Stimulated activated CD8-positive, alpha-beta memory T cell treated with anti-CD3 and anti-CD28 coated beads, Interleukin-7, amount 100 ng/mL, for 24 hours (primary cell): Measurements from ENCODE around the gene NDUFB3.
"Not testable (repeated sequence)": the region's sequence is repeated elsewhere in the genome, so short reads cannot be mapped to it uniquely, and the experiment has no call there.

Source experiments
- DNase-seq: peaks from one replicate; pipeline ENCODE4 v3.0.0-alpha.2; 2020; ENCODE audit warnings: low read depth

Gene NDUFB3

DNA sequence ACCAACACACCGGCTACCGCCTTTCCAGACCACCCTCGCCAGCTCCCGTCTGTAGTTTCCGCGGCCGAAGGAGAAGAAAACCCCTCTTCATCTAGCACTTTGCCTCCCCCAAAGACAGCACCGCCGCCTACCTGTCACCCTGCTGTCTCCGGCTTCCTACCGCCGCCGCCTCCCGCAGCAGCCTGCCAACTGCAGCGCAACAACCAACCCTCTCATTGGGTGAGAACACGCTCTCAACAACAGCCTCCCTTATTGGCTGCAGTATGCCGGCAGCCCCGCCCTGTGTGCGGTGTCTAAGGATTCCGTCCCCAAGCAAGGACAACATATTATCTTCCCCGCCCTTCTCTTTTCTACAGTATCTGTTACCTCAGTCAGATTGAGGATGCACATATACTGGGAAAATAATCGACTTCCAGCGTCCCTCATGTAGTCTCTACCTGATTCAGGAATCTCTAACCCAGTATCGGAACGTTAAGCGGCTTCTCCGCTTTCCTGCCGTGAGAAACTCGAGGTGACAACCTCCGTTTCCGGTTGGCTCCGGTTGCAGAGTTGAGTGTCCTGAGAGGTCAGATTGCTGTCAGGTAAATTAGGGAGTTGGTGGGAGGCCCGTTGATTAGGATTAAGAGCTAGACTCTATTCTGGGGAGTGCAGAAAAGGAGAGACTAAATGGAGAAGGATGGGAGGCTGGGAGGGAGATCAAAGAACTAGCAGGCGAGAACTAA lies at the start of gene NDUFB3, which contains the start of gene HYCC2:
Gene NDUFB3 (plus strand): TSS at position 523 of the 722 bp plus-strand sequence. CDS start 6,882 bp downstream, outside the sequence.
Gene HYCC2 (minus strand): TSS at position 193 of the 722 bp plus-strand sequence. CDS start 47,662 bp downstream, outside the sequence.
- peak; percentile 71 for DNase-seq

DNA sequence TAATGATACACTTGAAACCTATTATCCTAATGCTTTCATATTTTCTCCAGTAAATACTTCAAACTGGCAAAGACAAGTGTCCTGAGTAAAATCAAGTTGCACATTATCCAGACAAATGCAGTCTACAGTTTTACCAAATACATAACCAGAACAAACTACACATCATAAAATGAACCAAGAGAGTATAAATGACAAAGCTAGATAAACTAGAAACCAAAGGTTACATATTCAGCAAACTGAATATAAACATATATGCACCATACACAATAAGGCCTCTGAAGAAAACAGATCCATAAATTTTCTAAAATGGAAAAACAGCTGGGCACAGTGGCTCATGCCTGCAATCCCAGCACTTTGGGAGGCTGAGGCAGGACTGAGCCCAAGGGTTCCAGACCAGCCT lies 47.3 kb upstream of the NDUFB3 start:
- DNase-seq = no peak

DNA sequence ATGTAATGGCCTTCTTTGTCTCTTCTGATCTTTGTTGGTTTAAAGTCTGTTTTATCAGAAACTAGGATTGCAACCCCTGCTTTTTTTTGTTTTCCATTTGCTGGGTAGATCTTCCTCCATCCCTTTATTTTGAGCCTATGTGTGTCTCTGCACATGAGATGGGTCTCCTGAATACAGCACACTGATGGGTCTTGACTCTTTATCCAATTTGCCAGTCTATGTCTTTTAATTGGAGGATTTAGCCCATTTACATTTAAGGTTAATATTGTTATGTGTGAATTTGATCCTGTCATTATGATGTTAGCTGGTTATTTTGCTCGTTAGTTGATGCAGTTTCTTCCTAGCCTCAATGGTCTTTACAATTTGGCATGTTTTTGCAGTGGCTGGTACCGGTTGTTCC lies 37.4 kb upstream of the NDUFB3 start:
- not testable (repeated sequence) for DNase-seq

DNA sequence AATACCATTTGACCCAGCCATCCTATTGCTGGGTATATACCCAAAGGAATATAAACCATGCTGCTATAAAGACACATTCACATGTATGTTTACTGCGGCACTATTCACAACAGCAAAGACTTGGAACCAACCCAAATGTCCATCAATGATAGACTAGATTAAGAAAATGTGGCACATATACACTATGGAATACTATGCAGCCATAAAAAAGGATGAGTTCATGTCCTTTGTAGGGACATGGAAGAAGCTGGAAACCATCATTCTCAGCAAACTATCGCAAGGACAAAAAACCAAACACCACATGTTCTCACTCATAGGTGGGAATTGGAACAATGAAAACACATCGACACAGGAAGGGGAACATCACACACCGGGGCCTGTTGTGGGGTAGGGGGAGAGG lies 33.4 kb upstream of the NDUFB3 start:
- DNase-seq = not testable (repeated sequence)

DNA sequence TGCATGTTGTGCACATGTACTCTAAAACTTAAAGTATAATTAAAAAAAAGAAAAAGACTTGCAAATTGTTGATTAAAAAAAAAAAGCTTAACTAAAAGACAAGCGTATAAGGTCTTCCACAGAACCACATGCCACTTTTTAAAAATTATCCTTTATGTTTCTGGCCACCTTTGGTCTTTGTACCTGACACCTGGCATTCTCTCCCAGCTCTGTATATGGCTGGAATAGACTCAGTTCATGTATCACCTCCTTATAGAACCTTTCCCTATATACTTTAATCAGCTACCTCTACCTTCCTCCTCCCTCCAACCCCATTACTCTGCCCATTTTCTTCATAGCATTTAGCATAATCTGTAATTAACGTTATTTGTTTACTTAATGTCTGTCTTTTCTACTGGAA lies 32.9 kb upstream of the NDUFB3 start:
- DNase-seq = no peak

DNA sequence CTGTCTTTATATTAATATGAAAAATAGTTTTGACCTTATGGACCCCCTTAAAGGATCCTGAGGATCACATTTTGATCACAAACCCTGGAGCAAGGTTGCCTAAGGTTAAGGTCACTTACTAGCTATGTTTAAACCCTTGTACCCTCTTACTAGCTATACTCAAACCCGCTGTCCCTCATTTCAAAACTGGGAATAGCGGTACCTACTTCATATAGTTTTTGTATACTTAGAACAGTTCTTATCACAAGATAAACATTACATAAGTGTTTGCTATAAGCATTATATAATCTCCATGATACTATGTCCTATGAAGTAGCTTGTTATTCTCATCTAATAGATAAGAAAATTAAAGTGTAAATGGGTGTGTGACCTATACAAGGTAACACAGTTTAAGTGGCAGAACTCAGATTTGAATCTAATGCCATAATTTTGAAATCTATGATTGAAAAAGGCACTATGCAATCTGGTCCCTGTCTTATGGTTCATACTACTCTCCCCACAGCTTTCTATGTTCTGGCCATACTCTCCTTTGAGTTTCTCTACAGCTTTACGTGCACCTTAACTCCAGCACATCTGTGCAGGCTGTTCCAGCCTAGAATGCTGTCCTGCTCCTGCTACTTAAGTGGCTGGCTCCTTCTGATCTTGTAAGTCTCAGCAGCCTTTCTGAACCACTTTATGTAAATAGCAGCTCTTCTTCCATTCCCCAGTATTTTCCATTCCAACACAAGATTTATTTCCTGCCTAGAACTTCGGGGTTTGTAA lies 30.8 kb upstream of the NDUFB3 start:
- no peak for DNase-seq

DNA sequence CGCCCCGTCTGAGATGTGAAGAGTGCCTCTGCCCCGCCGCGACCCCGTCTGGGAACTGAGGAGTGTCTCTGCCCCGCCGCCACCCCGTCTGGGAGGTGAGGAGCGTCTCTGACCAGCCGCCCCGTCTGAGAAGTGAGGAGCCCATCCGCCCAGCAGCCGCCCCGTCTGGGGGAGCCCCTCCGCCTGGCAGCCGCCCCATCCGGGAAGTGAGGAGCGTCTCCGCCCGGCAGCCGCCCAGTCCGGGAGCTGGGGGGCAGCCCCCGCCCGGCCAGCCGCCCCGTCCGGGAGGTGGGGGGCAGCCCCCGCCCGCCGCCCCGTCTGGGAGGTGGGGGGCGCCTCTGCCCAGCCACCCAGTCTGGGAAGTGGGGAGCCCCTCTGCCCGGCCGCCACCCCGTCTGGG lies 29.4 kb upstream of the NDUFB3 start:
- not testable (repeated sequence) for DNase-seq

DNA sequence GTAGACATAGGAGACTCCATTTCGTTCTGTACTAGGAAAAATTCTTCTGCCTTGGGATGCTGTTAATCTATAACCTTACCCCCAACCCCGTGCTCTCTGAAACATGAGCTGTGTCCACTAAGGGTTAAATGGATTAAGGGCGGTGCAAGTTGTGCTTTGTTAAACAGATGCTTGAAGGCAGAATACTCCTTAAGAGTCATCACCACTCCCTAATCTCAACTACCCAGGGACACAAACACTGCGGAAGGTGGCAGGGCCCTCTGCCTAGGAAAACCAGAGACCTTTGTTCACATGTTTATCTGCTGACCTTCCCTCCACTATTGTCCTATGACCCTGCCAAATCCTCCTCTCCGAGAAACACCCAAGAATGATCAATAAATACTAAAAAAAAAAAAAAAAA lies 28.8 kb upstream of the NDUFB3 start:
- not testable (repeated sequence) for DNase-seq

DNA sequence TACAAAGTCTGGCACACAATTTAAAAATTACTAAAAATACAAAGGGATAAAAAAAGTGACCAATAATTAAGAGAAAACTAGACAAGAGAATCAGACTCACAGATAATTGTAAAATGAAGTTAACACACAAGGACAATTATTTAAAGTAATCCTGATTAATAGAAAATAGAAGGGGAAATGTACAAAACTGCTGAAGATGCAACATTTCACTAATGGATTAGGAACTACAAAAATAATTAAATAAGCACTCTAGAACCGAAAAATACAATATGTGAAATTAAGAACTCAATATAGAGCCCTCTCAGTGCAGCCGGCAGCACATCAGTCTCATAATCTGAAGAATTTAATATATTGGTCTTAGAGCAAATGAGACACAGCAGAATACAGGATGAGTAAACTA lies 24.9 kb upstream of the NDUFB3 start:
- no peak for DNase-seq

DNA sequence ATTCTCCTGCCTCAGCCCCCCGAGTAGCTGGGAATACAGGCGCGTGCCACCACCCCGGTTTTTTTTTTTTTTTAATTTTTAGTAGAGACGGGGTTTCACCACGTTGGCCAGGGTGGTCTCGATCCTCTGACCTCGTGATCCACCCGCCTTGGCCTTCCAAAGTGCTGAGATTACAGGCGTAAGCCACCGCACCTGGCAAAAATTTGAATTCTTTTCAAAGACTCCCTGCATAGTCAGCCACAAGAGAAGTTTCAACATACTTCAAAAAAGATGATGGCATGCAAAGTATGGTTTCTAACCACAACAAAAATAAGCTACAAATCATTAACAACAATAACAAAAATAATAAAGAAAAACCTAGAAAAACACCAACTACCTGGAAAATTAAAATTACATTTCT lies 22.3 kb upstream of the NDUFB3 start:
- no peak for DNase-seq

DNA sequence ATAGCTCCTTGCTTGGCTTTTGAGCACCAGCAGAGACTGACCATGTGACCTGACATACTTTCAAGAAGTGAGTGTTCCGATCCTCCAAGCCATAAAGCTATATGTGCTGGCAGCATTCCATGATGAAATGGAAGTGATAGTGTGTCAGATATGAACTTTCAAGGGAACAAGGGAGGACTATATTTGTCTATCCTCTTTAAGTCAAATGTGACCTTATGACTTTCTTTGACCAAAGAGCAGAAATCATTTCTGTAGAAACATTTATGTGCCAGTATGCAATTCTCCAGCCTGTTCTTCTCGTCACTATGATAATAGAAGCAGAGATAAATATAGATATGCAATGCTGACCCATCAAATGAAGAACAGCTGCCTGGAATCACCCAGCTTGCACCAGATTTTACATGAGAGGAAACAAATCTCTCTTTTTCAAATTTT lies 14.7 kb upstream of the NDUFB3 start:
- no peak for DNase-seq

DNA sequence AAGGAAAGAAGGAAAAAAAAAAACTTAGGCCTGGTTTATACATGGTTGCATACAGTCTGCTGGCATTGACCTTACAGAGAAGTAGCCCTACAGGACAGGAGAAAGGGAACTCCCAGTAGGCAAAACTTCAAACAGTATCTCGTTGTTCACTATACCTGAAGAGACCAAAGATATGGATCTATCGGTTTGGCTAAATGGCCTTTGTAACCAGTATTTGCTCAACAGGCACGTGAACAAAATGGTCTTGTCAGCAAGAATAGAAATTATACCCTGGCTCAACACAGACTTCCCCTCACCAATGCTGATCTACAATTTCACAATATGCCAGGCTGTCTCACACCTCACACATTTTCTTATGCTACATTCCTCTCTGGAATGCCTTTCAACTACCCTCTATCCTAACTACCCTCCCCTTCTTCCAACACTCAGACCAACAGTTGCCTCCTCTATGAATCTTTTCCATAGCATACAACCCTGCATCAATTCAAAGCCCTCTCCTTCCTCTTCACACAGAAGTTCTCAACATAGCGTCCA lies 14.0 kb upstream of the NDUFB3 start:
- no peak for DNase-seq

DNA sequence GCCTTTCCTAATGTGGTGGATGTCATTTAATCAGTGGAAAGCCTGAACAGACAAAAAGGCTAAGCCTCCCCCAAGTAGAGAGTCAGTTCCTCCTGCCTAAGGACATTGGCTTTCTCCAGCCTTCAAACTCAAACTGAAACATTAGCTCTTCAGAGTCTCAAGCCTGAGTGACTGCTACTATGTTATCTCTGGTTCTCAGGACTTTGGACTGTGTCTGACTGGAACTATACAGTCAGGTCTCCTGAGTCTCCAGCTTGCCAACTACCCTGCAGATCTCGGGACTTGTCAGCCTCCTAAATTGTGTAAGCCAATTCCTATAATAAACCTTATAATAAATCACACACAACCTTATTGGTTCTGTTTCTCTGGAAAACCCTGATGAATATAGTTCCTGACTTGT lies 12.9 kb upstream of the NDUFB3 start:
- no peak for DNase-seq

DNA sequence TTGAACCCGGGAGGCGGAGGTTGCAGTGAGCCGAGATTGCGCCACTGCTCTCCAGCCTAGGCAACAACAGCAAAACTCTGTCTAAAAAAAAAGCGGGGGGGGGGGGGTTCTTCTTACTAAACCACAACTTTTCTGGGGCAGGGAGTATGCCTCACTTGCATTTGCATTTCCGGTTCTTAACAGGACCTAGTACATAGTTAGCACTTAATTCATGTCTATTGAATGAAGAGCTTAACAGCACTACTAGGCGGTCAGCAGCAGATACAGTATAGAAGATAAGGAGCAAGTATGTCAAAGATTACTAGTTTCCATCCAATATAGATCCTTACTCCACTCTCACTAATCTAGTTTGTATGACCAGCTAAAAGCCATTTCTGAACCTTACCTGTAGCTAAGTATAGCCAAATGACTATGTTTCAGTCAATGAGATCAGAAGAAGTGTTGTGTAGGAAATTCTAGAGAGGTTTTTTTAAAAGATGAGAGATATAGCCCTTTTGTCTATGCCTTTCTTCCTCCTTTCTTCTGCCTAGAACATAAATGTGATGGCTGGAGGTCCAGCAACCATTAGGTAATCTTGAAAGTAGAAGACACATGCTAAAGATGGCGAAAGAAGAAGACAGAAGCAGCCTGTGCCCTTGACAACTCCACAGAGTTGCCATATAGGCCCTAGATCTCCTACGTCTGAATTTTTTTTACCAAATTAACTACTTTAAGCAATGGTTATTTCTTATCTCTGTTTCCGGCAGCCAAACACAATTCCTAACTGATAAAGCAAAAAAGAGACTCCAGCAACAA lies 11.6 kb upstream of the NDUFB3 start:
- no peak for DNase-seq

DNA sequence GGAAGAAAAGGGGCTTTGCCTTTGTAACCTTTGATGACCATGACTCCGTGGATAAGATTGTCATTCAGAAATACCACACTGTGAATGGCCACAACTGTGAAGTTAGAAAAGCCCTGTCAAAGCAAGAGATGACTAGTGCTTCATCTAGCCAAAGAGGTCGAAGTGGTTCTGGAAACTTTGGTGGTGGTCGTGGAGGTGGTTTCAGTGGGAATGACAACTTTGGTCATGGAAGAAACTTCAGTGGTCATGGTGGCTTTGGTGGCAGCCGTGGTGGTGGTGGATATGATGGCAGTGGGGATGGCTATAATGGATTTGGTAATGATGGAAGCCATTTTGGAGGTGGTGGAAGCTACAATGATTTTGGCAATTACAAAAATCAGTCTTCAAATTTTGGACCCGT lies 8.3 kb upstream of the NDUFB3 start:
- not testable (repeated sequence) for DNase-seq

DNA sequence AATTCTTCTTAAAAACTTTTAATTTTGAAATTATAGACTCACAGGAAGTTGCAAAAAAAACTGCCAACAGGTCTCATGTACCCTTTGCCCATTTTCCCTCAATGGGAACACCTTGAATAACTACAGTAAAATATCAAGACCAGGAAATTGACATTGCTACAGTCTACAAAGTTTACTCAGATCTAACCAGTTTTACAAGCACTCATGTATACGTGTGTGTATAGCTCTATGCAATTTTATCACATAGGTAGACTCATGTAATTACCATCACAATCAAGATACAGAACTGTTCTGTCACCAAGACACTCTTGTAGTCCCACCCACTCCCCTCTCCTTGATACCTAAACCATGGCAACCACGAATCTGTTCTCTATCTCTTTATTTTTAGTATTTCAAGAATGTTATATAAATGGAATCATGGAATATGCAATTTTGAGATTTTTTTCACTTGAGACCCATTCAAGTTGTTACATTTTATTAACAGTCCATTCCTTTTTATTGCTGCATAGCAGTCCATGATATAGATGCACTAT lies 6.9 kb upstream of the NDUFB3 start:
- no peak for DNase-seq

DNA sequence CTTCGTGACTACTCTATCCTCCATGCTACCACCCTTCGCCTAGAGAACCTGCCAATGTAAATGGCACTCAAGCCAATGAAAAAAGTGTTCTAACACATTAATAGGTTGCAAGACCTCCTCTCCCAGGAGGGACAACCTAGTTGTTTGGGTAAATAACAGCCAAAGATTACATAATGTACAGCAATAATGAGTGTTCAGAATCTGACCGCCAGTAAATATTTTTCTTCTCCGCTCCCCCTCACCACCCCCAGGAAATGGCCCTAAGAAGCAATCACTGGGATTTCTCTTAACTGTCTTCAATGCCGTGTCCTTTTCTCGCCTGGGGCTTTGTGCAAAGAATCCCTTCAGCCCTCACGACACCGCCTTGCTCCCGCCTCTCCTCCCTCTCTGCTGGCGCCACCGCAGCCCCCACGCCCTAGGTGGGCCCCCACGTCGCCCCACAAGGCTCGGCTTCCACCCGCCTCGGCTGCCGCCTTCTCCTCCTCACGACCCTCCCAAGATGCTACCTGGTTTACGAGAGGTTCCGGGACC lies 788 bp upstream of the NDUFB3 start:
- DNase-seq = no peak

DNA sequence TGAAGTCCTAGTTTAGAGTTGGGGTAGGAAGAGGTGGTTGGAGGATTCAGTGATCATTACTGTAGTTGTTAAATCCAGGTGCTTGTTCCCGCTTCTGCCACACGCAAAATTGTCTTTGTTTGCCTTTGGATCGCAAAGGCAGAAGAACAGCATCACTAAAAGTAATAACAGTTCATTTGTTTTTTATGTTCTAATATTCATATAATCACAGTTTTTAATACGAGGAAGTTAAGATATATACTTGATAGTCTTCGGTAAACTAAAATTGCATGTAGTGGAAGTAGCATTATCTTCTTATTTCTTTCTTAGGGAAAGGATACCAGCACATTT lies 365 bp downstream of the NDUFB3 start:
- no peak for DNase-seq

DNA sequence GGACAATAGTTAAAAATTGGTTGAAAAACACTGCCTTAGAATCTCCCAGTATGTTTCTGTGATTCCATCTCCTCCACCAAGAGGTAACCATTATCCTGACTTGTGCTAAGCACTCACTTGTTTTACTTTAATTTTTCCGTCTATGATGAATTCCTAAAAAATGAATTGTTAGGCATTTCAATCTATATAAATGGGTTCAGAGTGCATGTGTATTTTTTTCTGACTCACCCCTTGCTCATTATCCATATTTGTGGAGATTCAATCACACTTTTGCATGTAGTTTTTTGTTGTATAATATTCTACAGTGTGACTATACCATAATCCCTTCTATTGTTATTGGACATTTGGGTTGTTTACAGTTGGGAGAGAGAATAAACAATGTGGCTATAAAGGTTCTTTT lies 1.3 kb downstream of the NDUFB3 start:
- DNase-seq = no peak

DNA sequence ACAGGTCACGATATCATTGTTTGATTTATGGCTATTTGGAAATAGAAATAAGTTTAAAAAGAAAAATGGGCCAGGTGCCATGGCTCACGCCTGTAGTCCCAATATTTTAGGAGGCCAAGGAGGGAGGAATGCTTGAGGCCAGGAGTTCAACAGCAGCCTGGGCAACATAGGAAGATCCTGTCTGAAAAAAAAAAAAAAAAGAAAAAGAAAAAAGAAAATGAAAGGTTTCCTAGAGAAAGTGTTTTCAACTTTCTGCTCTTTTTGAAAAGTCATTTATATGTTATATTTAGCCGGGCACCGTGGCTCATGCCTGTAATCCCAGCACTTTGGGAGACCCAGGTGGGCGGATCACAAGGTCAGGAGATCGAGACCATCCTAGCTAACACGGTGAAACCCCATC lies 3.2 kb downstream of the NDUFB3 start:
- no peak for DNase-seq

DNA sequence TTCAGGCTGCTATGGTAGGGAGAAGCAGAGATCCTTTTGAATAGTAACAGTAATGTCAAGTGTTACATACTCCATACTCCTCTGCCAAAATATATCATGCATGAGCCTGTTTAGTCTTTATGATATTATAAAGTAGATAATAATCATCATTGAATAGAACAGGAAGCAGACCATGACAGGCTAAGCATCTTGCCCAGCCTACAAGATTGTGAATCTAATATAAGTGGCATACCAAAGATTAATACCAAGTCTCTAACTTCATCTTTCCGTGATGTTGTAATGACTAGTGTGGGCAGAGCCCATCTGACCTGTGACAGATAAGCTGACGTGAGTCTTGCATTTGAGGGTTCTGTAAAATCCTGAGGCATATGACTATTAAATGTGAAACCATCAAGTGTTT lies 13.1 kb downstream of the NDUFB3 start:
- DNase-seq = no peak

DNA sequence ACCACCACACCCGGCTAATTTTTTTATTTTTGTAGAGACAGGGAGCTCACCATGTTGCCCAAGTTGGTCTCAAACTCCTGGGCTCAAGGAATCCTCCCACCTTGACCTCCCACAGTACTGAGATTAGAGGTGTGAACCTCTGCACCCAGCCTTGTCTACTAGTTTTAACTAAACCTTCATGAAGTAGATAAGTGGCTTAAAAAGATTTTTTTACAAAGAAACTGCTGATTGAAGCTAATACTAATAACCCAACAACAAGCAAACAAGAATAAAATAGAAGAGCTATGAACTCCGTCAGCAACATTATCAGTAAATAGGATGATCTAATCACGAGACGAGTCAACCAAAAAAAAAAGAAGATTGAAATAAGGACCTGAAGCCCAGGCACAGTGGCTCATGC lies 18.8 kb downstream of the NDUFB3 start:
- no peak for DNase-seq
